Stimulated activated CD8-positive, alpha-beta memory T cell treated with anti-CD3 and anti-CD28 coated beads, Interleukin-12 subunit alpha, Interleukin-12 subunit beta, amount 100 ng/mL, for 24 hours (primary cell): Measurements from ENCODE around the gene L3MBTL4.
"Not testable (repeated sequence)": the region's sequence is repeated elsewhere in the genome, so short reads cannot be mapped to it uniquely, and the experiment has no call there.

ENCODE experiments used
- DNase-seq: peaks from one replicate; pipeline ENCODE4 v3.0.0-alpha.2; 2020; ENCODE audit errors: extremely low read depth

Gene L3MBTL4

GRCh38 chr18:6111726-6112125 lies 303.0 kb downstream of the L3MBTL4 start:
- no peak for DNase-seq

GRCh38 chr18:6109743-6110142 lies 305.0 kb downstream of the L3MBTL4 start:
- no peak for DNase-seq

GRCh38 chr18:6107794-6108193 lies 306.9 kb downstream of the L3MBTL4 start:
- DNase-seq, result no peak

DNA sequence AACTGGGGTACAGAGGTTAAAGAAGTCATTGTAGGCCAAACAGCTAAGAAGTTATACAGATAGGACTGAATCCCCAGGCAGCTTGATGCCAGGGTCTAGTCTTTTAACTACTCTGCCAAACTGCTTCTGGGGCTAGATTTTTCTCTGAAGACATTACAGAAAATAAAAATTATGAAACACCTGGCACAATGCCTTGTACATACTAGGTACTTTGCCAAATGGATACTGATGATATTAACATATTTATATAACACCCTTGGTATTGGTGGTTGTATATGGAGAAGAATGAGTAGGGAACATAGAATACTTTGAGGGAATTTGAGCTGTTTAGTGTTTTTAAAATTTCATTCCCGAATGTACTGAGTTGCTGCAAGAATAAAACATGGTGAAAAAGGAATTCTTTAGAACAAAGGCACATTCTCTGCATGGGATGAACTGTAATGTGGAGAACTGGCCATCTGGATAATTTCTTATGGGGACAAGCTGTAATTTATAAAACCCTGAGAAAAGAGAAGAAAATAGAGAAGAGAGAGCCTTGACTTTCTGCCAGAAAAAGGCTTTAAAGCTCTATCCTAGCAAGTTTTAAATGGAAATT lies 308.5 kb downstream of the L3MBTL4 start:
- no peak for DNase-seq

DNA sequence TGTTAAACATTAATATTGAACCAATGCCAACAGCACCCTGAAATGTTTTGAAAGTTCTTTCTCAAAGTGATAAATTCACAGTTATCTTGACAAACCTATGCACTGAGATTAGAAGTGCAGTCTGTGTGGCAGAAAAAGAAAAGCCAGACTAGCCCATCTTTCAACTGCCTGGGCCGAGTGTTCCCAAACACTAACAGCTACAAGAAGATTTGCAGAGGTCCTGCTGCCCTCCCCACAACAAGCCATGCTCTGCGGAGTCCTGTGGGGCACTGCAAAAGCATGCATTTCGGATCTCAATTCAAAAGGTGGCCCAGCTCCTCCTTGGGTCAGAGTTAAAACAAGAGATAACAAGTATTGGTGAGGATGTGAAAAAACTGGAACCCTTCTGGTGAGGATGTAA lies 311.0 kb downstream of the L3MBTL4 start:
- no peak for DNase-seq

- DNase-seq, result no peak
Measured at GRCh38 chr18:6096730-6097129, 318.0 kb downstream of the L3MBTL4 start.

DNA sequence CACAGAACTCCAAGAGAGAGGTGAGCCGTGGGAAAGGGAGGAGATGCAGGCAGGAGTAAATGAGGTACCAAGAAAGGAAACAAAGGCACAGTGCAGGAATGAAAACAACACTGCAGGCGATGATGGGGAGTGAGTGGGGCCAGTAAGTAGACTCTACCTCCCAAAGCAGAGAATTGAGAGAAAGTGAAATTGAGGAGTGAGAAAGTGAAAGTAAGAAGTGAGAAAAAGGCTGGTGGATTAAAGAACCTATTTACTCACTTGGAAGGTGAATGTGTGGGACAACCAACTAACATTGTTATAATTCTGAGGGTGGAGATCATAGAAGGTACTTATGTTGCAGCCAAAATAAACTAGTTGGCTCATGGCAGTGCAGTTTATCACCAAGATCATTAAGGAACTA lies 326.3 kb downstream of the L3MBTL4 start:
- no peak for DNase-seq

GRCh38 chr18:6086731-6087130 lies 328.0 kb downstream of the L3MBTL4 start:
- DNase-seq, result no peak

DNA sequence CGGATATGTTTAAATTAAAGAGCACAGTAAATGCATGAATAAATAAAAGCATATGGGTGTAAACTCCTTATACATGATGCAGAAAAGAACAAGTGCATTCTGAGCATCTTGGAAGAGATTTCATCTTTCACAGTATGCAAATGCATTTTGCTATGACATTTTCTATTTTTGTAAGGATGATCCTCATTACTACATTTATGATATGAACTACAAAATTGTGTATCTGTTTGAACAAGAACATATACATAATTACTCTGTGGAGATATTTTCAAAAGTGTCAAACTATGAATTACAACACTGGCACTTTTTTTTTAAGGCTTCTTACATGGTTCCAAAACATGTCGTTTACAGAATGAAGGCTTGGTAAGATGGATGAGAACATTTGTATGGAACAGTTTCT lies 335.3 kb downstream of the L3MBTL4 start:
- DNase-seq, result no peak

DNA sequence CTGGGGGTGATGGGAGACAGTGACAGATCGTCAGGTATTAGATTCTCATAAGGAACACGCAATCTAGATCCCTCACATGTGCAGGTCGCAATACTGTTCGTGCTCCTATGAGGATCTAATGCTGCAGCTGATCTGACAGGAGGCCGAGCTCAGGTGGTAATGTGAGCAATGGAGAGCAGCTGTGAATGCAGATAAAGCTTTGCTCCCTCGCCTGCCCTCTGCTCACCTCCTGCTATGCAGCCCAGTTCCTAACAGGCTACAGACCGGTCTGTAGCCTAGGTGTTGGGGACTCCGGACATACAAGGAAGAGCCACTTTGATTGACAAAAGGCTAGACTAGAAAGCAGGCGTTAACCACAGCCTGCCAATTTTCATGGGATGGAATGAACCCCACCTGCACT lies 335.8 kb downstream of the L3MBTL4 start:
- DNase-seq, result no peak

DNA sequence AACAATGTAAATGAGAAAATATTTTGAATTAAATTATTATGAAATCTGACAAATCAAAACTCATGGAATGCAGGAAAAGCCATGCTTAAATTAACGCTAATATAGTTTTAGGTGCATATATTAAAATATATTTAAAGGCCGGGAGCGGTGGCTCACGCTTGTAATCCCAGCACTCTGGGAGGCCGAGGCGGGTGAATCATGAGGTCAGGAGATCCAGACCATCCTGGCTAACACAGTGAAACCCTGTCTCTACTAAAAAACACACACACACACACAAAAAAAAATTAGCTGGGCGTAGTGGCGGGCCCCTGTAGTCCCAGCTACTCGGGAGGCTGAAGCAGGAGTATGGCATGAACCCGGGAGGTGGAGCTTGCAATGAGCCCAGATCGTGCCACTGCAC lies 342.3 kb downstream of the L3MBTL4 start:
- DNase-seq, result not testable (repeated sequence)

DNA sequence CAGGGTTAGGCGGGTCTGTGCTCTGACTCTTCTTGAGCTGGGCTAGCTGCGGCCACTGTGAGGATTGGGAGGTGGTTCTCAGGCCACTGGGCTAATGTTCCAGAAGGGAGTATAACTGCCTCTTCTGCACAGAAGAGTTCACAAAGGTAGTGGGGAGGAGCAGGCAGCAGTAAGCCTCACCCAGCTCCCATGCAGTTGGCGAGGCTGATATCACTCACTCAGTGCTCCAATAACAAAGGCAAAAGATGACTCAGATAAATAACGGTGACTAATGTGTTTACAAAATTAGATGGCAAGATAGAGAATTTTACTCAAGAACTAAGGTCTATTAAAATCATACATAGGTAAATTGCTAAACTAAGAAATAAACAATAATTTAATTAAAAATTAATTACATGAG lies 345.2 kb downstream of the L3MBTL4 start:
- no peak for DNase-seq

- no peak for DNase-seq
Measured at GRCh38 chr18:6069103-6069502, 345.6 kb downstream of the L3MBTL4 start.

- no peak for DNase-seq
Measured at GRCh38 chr18:6060149-6060548, 354.6 kb downstream of the L3MBTL4 start.

GRCh38 chr18:6059551-6059950 lies 355.2 kb downstream of the L3MBTL4 start:
- DNase-seq, result no peak

DNA sequence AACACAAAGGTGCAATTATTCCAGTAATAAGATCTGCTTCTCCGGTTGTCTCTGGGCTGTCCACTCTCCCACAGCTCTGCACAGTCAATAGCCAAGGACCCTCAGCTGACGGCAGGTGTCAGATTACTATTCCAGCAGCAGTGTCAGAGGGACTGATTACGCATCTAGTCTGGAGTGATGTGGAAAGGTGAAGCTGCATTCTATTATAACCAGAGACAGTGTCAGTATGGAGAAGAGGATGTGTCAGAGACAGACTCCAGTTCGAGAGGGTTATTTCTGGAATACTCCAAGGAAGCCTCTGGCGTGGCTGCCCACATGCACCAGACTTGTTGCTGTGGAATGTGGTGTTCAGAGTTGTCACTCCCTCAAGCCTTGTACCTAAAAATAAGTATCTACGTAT lies 355.8 kb downstream of the L3MBTL4 start:
- no peak for DNase-seq

- no peak for DNase-seq
Measured at GRCh38 chr18:6057604-6058003, 357.1 kb downstream of the L3MBTL4 start.

- no peak for DNase-seq
Measured at GRCh38 chr18:6056171-6056910, 358.4 kb downstream of the L3MBTL4 start.

DNA sequence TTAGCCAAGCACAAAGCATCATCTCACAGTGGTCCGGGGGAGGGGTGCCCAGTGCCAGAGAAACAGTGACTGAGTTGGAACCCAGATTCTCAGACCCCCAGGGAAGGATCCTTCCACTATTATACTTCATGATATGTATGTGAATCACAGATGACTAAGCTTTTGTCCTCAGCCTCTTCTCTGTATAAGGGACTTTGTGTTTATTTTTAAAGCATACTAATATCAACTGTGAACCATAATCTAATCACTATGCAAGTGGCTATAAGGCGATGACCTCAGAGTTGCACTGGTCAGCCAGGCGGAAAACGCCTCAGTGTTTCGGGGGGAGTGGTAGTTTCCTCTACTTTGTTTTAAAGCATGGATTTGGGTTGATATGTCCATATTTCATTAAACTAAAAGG lies 359.0 kb downstream of the L3MBTL4 start:
- DNase-seq, result no peak

- DNase-seq, result no peak
Measured at GRCh38 chr18:6054256-6054842, 360.4 kb downstream of the L3MBTL4 start.

GRCh38 chr18:6052449-6052913 lies 362.2 kb downstream of the L3MBTL4 start:
- DNase-seq, result no peak

DNA sequence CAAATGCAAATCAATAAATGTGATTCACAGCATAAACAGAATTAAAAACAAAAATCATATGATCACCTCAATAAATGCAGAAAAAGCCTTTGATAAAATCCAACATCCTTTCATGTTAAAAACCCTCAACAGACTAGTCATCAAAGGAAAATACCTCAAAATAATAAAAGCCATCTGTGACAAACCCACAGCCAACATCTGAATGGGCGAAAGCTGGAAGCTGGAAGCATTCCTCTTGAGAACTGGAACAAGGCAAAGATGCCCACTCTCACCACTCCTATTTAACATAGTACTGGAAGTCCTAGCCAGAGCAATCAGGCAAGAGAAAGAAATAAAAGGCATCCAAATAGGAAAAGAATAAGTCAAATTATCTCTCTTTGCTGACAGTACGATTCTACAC lies 367.1 kb downstream of the L3MBTL4 start:
- DNase-seq, result not testable (repeated sequence)

DNA sequence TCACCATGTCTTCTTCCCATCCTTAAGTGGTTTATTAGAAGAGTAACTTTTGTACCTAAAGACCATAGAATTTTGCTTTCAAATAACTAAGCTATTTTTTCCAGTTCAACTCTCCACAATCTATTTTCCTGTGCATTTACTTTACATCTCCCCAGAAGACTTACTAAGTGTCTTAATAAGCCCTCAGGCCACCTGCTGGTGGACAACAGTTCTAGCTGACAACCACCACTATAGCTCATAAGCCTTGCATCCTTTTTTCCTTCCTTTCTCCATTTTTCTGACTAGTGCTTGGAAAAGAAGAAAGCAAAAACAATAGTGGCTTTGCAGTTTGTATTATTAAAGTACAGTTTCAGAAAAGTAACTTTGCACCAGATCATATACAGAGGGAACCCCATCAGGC lies 369.9 kb downstream of the L3MBTL4 start:
- no peak for DNase-seq
